ENCODE results near the gene ZBTB25.

The ZBTB25 gene

DNA sequence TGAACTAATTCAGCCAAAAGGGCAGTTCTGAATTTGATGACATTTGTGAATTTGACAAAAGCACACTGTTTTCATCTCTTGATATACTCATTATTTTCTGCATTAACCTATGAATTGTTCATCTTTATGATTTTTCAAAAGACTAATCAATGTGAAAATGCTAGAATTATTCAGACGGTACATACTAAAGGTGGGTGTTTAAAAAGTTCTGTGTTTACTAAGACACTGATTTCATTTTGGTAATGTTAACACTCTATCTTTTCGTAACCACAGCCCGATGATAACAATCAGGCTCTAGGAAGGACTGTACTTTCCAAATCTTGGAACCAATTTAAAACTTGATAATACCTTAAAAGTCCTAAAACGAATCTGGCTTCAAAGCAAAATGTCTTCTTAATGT, 28.9 kb downstream of the ZBTB25 start:
- no peak for DNase-seq

DNA sequence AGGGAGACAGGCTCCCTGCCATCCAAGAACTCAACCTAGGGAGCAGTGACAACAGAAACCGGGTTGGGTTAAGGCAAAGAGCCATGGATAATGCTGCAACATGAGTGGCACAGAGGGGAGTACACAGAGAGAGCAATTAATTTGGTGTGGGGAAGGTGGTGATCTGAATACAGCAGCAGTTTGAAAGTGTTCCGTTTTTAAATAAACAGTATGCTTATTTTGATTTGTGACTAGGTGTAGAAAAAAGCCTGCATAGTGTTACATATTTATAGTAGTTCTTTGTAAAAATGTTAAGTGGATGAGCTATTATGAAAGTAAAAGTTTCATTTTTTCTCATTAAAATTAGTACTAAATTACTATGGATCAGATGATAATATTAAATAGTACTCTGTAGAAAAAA, 29.6 kb downstream of the ZBTB25 start:
- DNase-seq: no peak

GRCh38 chr14:64468451-64468850, 35.2 kb downstream of the ZBTB25 start:
- DNase-seq: no peak

- DNase-seq: no peak
These were observed 36.1 kb downstream of the ZBTB25 start for GRCh38 chr14:64467566-64467965.

GRCh38 chr14:64467101-64467500, 36.5 kb downstream of the ZBTB25 start:
- no peak for DNase-seq

DNA sequence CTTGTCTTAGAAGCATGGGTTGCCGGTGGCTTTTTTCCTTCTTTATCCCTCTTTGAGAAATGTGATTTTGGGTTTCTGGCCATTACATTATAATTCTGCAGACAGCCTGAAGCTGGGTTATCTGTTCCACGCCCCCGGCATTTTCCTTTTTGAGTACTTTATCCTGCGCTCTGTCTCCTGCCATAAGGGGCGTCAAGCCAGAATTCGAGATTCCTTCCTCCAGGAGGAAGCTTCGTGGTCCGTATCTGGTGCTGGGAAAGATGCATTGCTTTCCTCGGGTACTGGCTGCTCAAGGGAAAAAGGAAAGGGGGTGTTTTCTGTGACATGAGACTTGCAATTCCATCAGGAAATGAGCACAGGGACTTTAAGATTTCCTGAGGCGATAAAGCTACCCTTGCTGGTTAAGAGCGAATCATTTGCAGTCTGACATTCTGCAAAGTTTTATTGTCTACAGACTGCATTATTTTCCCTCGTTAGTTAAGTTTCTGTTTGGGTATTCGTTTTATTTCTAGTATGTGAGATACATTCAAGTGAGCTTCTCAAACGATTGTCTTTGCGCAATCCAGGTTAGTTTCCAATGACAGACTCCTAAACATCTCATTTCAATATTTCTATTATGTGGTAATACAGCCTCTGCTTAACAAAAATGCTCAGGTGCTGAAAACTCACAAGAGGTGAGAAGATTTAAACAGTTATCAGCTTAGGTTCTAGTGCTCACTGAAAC, 37.6 kb downstream of the ZBTB25 start:
- DNase-seq: no peak

DNA sequence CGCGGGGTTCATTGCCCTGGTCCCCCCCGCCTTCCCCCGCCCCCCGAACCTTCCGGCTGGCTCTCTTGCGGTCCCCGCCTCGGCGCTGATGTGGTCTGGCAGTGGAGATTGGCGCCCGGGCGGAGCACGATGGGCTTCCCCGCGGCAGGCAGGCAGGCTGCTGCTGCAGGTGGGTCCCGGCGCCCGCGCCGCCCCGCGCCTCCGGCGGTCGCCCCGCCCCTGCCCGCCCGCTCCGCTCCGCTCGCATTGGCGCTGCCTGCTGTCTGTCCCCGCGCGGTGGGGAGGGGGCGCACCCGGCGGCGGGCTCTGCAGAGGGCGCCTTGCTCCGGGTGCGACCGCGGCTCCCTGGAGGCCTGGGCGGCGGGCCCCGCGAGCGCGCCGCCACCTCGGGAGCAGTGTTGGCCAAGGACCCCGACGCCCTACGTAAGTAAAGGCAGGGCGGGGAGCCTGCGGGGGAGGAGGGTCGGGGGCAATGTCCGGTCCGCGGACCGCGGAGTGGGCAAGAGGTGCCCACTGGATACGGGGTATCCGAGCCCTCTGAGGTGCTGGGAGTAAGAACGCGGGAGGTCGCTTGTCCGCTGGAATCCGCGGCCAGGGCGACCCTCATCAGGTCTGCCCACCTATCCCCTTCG, 38.3 kb downstream of the ZBTB25 start, which contains the start of gene AKAP5:
Gene AKAP5, plus strand, starts transcription at position 309 of the 632 bp plus-strand sequence. CDS start 2,896 bp downstream, outside the sequence.
- DNase-seq: peak; percentile 61

DNA sequence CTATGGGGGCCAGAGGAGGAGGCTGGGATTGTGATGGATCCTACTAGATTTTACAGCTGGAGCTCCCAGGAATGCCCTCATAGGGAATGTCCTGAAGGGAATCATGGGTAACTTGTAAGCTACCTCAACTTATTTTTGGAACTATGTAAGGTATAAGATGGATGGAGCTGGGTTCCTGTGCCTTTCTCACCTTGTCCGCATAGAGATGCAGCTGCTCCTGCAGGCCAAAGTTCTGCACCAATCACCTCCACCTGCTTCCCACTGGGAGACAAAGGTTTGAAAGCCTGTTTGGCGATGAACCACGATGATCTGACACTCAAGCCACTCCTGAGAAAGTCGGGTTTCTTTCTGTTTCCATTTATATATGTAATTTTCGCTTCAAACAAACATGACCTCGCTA, 39.0 kb downstream of the ZBTB25 start:
- no peak for DNase-seq

DNA sequence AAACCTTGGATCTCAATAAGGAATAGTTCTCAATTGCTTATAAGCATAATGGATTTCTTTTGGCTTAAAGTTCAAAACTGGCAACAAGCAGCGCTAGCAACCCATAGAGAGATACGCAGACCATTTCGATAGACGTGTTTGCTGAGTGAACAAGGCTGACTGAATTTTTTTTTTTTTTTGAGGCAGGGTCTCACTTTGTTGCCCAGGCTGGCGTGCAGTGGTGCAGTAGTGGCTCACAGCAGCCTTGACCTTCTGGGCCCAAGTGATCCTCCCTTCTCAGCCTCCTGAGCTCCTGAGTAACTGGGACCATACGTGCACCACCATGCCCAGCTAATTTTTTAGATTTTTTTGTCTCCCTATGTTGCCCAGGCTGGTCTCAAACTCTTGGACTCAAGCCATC, 39.8 kb downstream of the ZBTB25 start:
- no peak for DNase-seq

DNA sequence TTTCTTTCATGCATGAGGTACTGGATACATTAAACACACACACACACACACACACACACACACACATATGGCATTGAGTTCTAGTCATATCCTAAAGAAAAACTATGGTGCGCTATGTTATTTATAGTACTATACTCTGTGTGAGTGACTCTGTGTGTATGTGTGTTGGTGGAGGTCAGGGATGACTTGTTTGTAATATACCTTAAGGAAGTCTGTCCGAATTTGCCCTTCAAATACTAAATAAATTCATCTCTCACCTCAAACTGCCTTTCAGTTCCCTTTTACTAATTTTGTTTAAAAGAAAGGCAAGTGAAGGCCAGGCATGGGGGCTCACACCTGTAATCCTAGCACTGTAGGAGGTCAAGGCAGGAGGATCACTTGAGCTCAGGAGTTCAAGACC, 40.4 kb downstream of the ZBTB25 start:
- no peak for DNase-seq

DNA sequence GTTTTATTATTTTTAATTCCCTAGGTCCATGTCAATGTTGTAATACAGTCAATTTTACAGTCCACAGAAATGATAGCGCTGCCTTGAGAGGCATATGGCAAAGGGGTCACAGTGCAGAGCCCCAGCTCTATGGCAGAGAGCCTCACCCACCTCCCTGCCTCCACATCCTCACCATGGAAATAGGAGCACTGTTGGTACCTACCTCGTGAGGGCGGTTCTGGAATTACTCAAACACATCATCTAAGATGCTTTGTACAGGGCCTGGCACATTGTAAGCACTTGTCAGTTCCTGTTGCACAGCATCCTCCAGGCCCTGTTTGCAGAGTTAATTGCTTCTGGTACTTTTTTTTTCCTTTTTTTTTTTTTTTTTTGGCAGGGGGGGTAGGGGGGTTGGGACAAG, 42.4 kb downstream of the ZBTB25 start:
- DNase-seq: no peak

- no peak for DNase-seq
These were observed 44.1 kb downstream of the ZBTB25 start for GRCh38 chr14:64459405-64460136.

GRCh38 chr14:64454671-64455070, 49.0 kb downstream of the ZBTB25 start:
- no peak for DNase-seq

- DNase-seq: no peak
These were observed 53.4 kb downstream of the ZBTB25 start for GRCh38 chr14:64450255-64450654.

DNA sequence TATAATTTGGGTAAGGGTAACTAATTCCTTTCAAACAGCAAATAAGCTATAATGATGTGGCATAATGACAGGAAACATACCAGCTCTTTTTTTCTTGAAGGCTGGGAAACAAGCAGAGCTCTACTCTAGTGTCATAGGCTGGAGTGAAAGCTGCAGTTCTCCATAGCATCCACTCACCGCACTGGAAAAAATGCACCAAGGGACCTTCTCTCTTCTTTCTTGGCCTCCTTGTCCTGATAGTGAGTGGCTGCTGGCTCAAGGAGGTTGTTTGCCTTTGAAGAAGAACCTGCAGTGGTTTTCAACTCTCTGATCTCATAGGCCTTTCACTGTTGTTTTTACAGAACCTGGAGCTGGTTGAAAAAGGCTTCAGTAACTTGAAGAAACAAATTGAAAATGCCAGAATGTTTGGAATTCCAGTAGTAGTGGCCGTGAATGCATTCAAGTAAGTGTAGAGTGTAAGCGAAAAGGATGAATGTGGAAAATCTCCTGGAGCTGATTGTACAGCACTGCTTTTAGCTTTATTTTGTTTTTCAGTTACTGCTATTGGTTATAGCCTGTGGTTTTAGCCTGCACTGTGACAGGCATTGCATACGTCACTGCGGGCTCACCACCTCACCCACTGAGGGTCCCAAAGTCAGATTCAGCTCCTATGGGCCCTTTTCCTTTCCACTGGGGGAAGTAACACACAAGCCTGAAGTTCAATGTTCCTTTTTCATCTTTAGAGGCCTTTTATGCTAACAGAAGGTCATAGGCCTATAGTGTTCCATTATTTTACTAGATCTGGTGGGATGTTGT, 55.6 kb downstream of the ZBTB25 start:
- DNase-seq: no peak

GRCh38 chr14:64444984-64445845, 58.4 kb downstream of the ZBTB25 start:
- peak; percentile 5 for DNase-seq

DNA sequence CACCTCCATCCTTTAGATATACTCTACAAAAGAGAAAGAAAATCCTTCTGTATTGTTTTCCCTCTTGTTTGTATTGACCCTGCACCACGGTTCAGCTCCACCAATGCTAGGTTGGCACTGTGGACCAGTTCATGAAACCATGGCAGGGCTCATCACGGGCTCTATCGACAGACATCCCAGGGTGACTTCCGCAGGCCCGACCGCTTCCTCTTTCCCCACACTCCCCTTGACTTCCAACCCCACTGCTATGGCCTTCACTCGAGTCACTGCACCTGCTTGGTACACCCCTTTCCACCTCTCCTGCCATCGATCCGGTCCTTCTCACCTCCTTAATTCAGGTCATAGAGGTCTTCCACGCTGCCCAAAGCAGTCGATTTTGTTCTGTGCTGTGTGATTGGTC, 59.5 kb downstream of the ZBTB25 start:
- DNase-seq: no peak

GRCh38 chr14:64442300-64442988, 61.2 kb downstream of the ZBTB25 start:
- DNase-seq: no peak

GRCh38 chr14:64440494-64440893, 63.1 kb downstream of the ZBTB25 start:
- no peak for DNase-seq

- no peak for DNase-seq
These were observed 64.5 kb downstream of the ZBTB25 start for GRCh38 chr14:64439141-64439540.

DNA sequence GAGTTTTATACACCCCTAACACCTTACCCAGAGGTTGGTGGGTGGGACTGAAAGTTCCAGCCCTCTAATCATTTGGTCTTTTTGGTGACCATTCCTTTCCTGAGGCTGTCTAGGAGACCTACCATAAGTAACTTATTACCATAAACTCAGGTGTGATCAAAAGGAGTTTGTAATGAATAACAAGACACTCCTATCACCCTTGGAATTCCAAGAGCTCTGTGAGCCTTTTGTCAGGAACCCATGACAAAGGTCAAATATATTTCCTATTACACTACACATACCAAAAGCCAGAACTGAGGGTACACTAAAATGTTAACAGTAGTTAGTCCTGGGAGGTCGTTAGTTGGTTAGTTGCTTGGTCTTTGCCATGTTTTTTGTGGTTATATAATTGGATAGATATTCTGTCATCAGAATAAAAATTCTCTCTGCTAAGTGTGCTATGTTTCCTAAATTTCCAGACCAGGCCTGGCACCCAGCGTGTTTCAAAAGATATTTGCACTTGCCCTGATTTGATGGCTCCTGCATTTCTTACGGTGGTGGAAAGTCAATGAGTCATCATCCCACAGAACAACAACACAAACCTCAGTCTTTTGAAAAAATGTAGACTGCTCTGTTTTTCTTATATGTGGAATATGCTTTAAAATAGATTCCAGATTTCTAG, 65.3 kb downstream of the ZBTB25 start:
- DNase-seq: no peak

All from activated CD4-positive, alpha-beta T cell treated with anti-CD3 and anti-CD28 coated beads, Interleukin-2, amount 50 U/mL, for 1 hour (primary cell).